GM12864 (cell line): ENCODE results near the gene NFIX.

Experiments
- DNase-seq: peaks from one replicate; pipeline ENCODE4 v3.0.0-alpha.2; 2011; ENCODE audit warnings: low read depth
- H3K4me3 ChIP-seq: 2 replicates; pipeline ENCODE4 v1.5.1; 2011; ENCODE audit warnings: mild to moderate bottlenecking, low read depth, low read length, control low read depth
- CTCF ChIP-seq: IDR thresholded peaks from 2 replicates; pipeline ENCODE4 v1.5.1; 2011; ENCODE audit warnings: low read depth, mild to moderate bottlenecking, moderate library complexity, low read length, control low read depth, inconsistent platforms; ENCODE audit errors: missing control alignments

NFIX gene

GRCh38 chr19:12997967-12998940 is 3.0 kb downstream of the NFIX start:
- H3K4me3 ChIP-seq = no peak overlapping the region
- DNase-seq = no peak
- TF ChIP-seq CTCF = no peak

GRCh38 chr19:13001166-13001501 is 5.9 kb downstream of the NFIX start:
- no peak overlapping the region for H3K4me3 ChIP-seq
- no peak for TF ChIP-seq CTCF
- no peak for DNase-seq

- no peak for TF ChIP-seq CTCF
- no peak overlapping the region for H3K4me3 ChIP-seq
- DNase-seq = no peak
Measured at GRCh38 chr19:13001502-13002165, 6.4 kb downstream of the NFIX start.

- no peak for TF ChIP-seq CTCF
- no peak for DNase-seq
- H3K4me3 ChIP-seq = no peak overlapping the region
Measured at GRCh38 chr19:13002166-13002898, 7.1 kb downstream of the NFIX start.

GRCh38 chr19:13003081-13003480 is 7.8 kb downstream of the NFIX start:
- no peak for DNase-seq
- no peak for TF ChIP-seq CTCF
- H3K4me3 ChIP-seq = no peak overlapping the region

- H3K4me3 ChIP-seq = no peak overlapping the region
- no peak for DNase-seq
- no peak for TF ChIP-seq CTCF
Measured at GRCh38 chr19:13004273-13004672, 9.0 kb downstream of the NFIX start.
